ENCODE data around the gene NOP53.

- TF ChIP-seq CTCF (conservative IDR thresholded peaks at IDR 0.05; ENCODE audit: low read depth in 2 of 2) (no peak), REST (IDR thresholded peaks at IDR 0.05; ENCODE audit: unreplicated experiment) (no peak), EZH2 (IDR thresholded peaks at IDR 0.05; ENCODE audit: low read depth, unreplicated experiment) (no peak), EZH2phosphoT487 (IDR thresholded peaks at IDR 0.05; ENCODE audit: unreplicated experiment) (no peak), POLR2AphosphoS5 (IDR thresholded peaks at IDR 0.05; ENCODE audit: low read depth) (no peak), NANOG (IDR thresholded peaks at IDR 0.05; ENCODE audit: borderline replicate concordance) (no peak), ZNF331 (CRISPR knock-in tag; IDR thresholded peaks at IDR 0.05; ENCODE audit: low read depth) (no peak), ETS1 (IDR thresholded peaks at IDR 0.05) (no peak), CREB1 (CRISPR knock-in tag; IDR thresholded peaks at IDR 0.05; ENCODE audit: low read depth) (no peak), ZNF114 (CRISPR knock-in tag; IDR thresholded peaks at IDR 0.05) (no peak), JUNB (IDR thresholded peaks at IDR 0.05; ENCODE audit: unreplicated experiment) (no peak)
Observed at GRCh38 chr19:47742634-47743033, 2.7 kb upstream of the NOP53 start.
